HG02678 (cell line): Measurements from ENCODE around the gene SCD5.
A peak's percentile ranks its signal among the peaks of the same experiment; 100 is the strongest.

Experiments
- ATAC-seq: cut with Tn5 transposase; IDR thresholded peaks from one replicate; pipeline ENCODE4 v1.9.1; 2021; ENCODE audit warnings: mild to moderate bottlenecking, moderate library complexity; ENCODE audit not compliant: unreplicated experiment

The SCD5 gene

DNA sequence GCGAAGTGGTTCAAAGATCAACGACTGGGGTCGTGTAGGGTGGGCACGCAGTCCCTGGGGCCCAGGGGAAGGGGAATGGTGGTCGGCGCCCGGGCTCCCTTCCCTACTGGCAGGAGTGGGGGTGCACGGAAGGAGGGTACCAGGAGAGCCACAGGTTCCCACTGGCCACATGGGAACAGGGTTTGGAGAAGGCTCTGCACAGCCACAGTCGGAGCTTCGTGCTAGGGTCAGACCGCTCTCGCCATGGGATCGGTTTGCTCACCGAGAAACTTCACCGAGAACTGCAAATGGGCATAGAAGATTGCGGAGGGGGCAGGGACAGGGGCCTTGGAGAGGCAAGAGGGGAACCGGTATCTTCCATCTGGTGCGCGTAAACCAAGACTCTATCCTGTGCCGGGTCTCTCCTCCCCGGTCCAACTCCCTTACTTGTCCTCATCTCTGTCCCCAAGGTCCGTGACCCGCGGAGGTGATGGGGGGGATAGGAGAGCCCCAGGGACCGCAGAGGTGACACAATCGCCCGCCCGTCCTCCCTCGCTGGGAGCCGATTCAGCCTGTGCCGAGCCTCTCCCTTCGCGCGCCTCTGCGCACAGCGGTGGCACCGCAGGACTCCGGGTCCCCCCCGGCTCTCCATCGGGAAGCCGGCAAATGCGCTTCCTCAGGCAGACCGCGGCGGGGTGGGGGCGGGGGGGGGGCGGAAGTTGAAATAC, 1.0 kb downstream of the SCD5 start:
- ATAC-seq: no peak

DNA sequence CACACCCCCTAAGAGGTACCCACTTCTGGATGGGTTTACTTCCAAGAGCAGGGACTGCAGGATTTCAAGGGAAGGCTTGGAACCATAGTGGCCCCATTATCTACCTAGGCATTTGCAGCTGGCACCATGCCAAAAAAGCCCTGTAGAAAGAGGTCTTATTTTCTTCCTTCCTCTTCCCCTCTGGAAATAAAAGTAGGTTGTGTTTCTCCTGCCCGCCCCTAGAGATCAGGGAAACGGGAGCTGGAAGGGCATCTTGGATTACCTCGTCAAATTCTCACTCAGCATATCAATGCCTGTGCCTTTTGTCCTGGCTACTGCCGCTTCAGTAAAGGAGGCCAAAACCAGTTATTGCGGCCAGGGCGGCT, 1.6 kb downstream of the SCD5 start:
- no peak for ATAC-seq

DNA sequence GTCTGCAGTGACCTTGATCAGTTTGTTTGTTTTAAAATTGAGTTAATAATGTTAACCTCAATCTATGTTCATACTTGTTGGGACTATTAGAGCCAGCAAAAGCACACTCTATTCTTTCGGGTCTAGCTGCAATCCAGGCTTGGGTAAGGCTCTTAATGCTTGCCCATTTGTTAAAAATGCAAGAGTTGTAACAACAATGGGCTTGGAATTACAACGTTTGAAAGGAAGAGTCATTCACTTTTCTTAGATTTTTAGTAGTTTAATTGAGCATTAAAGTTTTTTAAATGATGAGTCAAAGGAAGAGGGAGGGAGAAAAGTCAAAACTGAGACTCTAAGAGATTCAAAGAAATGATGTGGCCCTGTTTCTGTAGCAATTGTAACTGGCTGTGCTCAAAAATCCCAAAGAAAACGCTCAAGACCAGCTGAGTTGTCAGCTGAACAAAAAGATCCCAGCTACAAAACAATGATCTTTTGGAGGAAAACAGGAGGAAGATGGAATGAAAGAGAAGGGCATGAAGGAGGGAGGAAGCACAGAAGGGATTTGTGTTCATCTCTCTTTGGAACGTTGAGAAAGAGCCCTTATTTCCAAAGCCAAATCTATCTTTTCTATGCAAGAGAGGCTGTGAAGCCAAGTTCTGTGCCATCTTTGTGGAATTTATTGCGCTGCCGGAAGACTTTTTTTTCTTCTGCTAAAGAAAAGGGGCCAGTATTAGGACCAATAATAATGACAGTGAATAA, 5.5 kb downstream of the SCD5 start:
- no peak for ATAC-seq

GRCh38 chr4:82791179-82791578, 7.4 kb downstream of the SCD5 start:
- ATAC-seq: no peak

DNA sequence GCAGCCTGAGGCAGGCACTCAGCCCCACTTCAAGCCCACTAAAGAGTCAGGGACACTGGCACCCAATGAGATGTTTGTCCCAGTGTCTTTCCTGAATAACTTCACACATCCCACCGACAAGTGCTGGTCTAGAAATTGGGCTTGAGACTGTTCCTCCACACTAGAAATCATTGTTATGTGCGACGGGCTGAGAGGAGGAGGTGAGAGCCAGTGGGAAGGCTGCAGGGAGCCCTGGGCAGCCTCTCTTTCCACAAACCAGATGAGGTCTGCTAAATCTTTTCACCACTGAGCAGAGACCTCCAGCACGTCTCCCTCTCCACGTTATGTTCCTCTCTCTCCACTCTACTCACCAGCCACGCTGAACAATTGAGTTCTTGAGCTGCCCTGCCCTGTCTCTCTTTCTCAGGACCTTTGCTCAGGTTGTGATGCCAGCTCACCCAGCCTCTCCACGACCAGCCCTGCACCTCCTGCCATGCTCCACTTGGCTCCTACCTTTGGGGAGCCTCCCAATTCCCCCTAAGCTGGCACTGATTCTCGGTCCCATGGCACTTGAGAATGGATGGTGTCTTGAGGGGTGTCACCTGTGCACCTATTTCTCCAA, 8.4 kb downstream of the SCD5 start:
- no peak for ATAC-seq

GRCh38 chr4:82789025-82789776, 9.4 kb downstream of the SCD5 start:
- ATAC-seq: no peak

DNA sequence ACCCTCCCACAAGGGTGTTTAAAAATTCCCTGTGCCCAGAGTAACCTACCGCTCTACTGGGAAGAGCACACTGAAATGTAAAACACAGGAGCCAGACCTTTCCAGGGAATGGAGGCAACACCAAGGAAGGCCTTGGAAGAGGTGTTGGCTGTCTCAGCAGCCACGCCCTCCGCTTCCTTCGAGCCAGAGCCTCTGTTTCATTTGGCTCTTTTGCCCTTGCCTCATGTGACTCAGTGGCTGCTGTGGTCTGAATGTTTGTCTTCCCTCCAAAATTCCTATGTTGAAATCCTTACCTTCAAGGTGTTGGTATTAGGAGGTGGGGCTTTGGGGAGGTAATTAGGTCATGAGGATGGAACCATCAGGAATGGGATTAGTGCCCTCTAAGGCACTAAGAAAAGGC, 11.3 kb downstream of the SCD5 start:
- ATAC-seq: no peak

GRCh38 chr4:82786828-82787227, 11.8 kb downstream of the SCD5 start:
- no peak for ATAC-seq

DNA sequence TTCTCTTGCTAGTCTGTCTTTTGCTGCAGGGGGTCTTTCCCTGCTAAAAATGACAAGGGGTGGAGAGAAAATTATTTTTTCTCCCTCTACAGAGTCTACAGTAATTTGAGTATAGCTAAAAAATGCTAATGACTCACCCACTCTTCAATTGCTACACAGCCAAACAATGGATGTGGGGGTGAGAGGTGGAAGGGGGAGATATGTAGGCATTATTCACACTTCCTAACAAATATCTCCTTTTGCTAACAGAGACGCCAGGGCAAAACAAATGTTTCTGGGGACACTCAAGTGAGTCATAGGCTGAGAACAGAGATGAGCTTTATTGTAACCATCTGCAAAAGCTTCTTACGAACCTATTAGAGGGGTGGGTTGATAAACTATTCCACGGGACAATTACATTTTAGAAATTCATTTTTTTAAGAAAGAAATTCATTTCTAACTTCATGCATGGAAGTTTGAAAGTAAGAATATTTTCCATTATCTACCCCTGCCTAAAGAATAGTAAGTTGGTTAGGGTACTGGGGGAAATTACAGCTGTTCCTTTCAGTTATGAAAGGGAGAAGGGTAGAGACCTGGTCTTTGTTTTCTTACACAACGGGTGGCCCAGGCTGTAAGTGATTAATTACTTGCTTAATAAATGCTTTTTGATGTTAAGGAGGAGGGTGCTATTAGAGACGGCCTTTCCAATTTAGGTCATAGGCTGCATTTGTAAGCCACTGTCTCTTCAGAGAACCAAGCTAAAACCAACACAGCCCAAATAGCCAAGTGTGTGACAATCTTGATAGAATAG, 12.8 kb downstream of the SCD5 start:
- ATAC-seq: no peak

GRCh38 chr4:82784681-82785610, 13.7 kb downstream of the SCD5 start:
- no peak for ATAC-seq

- no peak for ATAC-seq
Measured at GRCh38 chr4:82782626-82783345, 15.8 kb downstream of the SCD5 start.

- peak; percentile 82 for ATAC-seq
Measured at GRCh38 chr4:82780752-82781231, 17.8 kb downstream of the SCD5 start.

- ATAC-seq: no peak
Measured at GRCh38 chr4:82780170-82780751, 18.3 kb downstream of the SCD5 start.

DNA sequence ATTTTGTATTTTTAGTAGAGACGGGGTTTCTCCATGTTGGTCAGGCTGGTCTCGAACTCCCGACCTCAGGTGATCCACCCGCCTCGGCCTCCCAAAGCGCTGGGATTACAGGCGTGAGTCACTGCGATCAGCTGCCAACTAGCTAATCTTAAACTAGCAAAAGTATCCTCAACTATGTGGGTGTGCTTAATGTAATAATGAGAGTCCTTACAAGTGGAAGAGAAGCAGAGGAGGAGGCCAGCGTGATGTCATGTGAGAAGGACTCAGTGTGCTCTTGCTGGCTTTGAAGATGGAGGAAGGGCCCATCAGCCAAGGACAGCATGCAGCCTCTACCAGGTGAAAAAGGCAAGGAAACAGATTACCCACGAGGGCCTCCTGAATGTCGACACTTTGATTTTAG, 19.6 kb downstream of the SCD5 start:
- no peak for ATAC-seq

DNA sequence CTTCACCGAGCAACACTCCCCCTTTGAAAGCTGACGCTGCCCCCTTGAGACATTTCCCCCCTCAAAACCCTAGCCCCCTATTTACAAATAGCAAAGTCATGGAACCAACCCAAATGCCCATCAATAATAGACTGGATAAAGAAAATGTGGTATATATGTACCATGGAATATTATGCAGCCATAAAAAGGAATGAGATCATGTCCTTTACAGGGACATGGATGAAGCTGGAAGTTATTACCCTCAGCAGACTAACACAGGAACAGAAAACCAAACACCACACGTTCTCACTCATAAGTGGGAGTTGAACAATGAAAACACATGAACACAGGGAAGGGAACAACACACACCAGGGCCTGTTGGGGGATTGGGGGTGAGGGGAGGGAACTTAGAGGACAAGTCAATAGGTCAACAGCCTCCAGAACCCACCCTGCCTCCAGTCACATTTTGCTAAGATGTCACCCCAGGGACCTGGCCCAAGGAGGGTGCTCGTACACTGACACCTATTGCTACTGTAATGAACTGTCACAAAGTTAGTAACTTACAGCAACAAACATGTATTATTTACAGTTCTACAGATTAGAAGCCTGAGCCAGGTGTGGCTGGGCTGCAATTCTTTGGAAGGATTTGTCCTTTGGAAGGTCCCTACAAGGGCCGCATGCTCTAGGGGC, 20.6 kb downstream of the SCD5 start:
- no peak for ATAC-seq

DNA sequence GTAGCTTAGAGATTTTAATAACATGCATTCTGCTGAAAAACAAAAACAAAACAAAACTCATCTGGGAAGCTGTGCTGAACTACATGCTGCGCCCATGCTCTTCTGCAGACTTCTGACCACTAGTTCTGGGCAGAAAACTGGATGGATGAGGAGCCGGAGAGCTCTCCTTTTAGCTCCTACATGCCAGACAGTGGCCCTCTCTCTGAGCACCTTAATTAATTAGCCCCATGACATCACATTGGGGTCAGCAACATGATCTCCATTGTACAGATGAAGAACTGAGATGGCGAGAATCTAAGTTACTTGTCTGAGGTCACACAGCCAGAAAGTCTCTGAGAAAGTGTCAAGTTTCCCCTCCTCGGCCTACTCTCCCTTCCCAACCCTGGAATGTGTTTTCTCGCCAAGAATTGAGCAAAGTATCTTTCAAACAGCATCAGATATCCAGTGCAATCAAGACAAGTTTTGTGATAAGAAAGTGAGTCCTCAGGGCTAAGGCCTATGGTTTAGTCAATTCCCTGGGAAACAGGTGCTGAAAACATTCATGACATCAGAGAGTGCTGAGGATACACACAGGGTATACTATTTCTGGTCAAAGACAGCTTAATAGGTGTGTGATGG, 21.6 kb downstream of the SCD5 start:
- no peak for ATAC-seq

- ATAC-seq: no peak
Measured at GRCh38 chr4:82775243-82775642, 23.4 kb downstream of the SCD5 start.
